HUES64 (cell line): ENCODE results near the gene GFPT2.

Experiments
- H3K27ac ChIP-seq: 2 replicates; pipeline ENCODE4 v1.7.0; 2013; ENCODE audit warnings: low read depth, low read length, inconsistent platforms
- H3K27me3 ChIP-seq: 2 replicates; pipeline ENCODE4 v1.6.1; 2013; ENCODE audit warnings: mild to moderate bottlenecking, low read length; ENCODE audit not compliant: insufficient read depth
- H3K36me3 ChIP-seq: 2 replicates; pipeline ENCODE4 v1.6.1; 2013; ENCODE audit warnings: mild to moderate bottlenecking, low read length; ENCODE audit not compliant: insufficient read depth
- H3K4me1 ChIP-seq: 2 replicates; pipeline ENCODE4 v1.6.1; 2013; ENCODE audit warnings: mild to moderate bottlenecking, low read length, moderate library complexity; ENCODE audit not compliant: insufficient read depth
- H3K4me3 ChIP-seq: 2 replicates; pipeline ENCODE4 v1.5.1; 2013; ENCODE audit warnings: mild to moderate bottlenecking, low read length, moderate library complexity
- H3K9ac ChIP-seq: 2 replicates; pipeline ENCODE4 v1.6.1; 2013; ENCODE audit warnings: mild to moderate bottlenecking, low read depth, low read length
- H3K9me3 ChIP-seq: 2 replicates; pipeline ENCODE4 v1.6.1; 2013; ENCODE audit warnings: low read depth, low read length; ENCODE audit not compliant: insufficient read depth
- WGBS: fragments of 150-250, 120-280 bp; methylation state at CpG from one replicate; pipeline ENCODE4 v1.1.7; 2013; ENCODE audit warnings: missing lambda C conversion rate; 5-methylcytosine and 5-hydroxymethylcytosine counted together

Gene GFPT2

DNA sequence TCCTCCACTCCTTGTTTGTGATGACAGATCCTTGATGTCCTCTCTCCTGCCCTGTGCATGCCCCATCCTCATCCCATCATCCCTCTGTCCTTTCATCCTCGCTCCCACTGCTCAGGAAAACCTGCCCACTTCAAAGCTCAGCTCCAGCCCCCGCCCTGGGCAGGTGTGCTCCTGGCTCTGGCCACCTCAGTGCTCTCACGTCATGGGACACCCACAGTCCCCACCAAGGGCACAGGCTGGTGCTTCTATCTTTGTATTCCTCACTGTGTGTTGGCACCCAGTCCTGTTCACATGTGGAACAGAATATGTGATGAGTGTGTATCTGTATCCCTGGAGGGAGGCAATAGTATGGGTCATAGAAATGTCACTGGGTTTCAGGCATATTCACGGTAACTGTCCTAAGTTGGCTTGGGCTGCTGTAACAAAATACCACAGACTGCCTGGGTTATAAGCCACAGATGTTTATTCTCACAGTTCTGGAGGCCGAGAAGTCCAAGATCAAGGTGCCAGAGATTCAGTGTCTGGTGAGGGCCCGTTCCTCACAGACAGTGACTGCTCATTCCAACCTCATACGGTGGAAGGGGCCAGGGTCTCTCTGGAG is 13.5 kb downstream of the GFPT2 start:
- Histone ChIP-seq H3K36me3 (peaks cover 39% of the 10 kb centered on the region), H3K4me3 (no peak overlapping the region), H3K9ac (no peak overlapping the region), H3K9me3 (no peaks in the 10 kb centered on the region), H3K27ac (no peak overlapping the region), H3K27me3 (no peaks in the 10 kb centered on the region), H3K4me1 (peaks cover 39% of the 10 kb centered on the region)
- WGBS = 95% methylated on average over 7 of the region's 7 CpGs

DNA sequence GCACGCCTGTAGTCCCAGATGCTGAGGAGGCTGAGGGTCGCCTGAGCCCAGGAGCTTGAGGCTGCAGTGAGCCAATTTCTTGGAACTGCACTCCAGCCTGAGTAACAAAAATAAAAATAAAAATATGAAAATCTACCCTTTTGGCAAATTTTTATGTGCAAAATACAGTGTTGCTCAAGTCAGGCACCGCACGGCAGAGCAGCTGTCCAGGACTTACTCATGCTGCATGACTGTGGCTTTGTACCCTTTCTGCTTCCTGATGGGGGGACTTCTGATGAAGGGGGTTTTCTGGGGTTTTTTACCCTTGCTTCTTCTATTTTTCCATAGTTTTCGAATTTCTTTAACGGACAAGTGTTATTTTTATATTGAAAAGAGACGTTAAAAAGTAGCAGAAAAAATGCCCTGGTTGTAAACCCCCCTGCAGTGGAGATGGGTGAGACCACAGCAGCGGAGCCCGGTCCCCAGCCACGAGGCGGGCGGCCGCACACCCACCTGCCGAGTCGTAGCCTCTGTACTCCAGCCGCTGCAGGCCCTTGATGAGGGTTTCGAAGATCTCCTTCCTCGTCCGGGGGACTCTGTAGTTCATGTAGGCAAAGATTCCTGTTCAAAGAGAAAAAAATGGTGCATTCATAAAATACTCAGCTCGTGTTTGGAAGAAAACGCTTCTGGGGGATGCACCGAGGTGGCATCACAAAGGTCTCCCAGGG is 15.0 kb downstream of the GFPT2 start:
- no peak overlapping the region for H3K9ac ChIP-seq
- H3K27ac ChIP-seq = no peak overlapping the region
- peaks cover 24% of the 10 kb centered on the region for H3K4me1 ChIP-seq
- 96% methylated on average over 22 of the region's 22 CpGs for WGBS
- no peaks in the 10 kb centered on the region for H3K27me3 ChIP-seq
- no peak overlapping the region for H3K4me3 ChIP-seq
- H3K9me3 ChIP-seq = no peaks in the 10 kb centered on the region
- H3K36me3 ChIP-seq = peaks cover 54% of the 10 kb centered on the region

DNA sequence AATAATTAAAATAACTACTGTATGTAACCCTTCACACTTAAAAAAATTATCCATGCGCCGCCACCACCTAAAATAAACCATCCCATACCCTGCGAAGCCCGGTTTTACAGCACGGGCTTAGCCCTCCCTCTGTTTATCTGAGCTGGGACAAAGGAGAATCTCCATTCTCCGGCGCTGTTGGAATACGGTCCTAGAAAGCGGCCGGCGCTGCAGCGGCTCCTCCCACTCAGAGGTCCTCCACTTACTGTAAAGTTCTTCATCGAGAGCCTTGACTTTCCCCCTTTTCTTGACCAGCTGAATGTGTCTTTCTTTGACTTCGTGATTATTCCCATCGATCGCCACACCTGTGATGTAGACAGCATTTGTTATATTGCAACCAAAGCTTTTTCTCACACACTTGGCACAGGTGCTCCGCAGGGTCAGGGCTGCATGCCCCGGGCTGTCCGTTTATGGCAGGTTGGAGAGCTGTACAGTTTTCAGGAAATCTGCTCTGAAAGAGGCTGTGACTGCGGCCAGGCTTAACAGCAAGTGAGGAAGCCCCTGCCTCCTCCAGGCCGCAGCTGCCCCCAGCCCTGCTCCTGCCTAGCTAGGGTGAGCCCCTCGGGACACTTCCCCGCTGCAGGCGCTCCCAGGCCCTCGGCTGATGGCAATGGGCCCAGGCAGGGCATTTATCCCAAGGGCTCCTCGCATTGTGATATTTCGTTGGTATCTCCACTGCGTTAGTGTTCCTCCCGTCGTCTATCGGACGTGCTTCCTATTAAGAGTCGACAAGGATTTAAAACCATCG is 16.7 kb downstream of the GFPT2 start:
- peaks cover 58% of the 10 kb centered on the region for H3K36me3 ChIP-seq
- H3K9me3 ChIP-seq = no peaks in the 10 kb centered on the region
- no peaks in the 10 kb centered on the region for H3K27me3 ChIP-seq
- no peak overlapping the region for H3K9ac ChIP-seq
- peaks cover 13% of the 10 kb centered on the region for H3K4me1 ChIP-seq
- 95% methylated on average over 34 of the region's 34 CpGs for WGBS
- H3K4me3 ChIP-seq = no peak overlapping the region
- no peak overlapping the region for H3K27ac ChIP-seq

DNA sequence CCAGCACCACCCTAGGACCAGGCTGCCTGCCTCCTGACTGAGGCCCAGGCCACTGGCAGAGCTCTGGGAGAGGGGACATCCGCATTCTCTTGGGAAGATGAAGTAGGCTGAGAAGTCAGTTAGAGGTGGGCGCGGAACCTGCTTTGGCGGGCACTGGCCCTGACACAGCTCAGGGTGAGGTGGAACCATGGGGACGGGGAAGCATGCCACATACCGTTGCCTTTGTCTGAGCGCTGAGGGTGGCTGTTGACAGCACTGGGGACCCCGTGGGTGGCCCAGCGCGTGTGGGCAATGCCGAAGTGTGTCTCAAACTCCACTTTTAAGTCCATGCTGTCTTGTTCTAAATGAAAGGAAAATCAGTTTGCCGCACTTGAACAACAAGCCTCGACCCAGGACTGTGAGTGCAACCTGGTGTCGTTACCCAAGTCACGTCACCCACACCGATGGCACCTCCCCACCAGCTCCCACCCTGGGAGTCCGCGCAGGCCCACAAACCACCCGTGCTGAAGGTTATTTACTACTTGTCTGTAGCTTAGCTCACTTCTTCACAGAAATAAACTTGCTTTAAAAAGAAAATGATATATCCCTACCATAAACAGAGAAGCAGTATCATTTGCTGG is 17.4 kb downstream of the GFPT2 start:
- Histone ChIP-seq H3K36me3 (peaks cover 64% of the 10 kb centered on the region), H3K4me1 (peaks cover 13% of the 10 kb centered on the region), H3K27me3 (no peaks in the 10 kb centered on the region), H3K9ac (no peak overlapping the region), H3K4me3 (no peak overlapping the region), H3K9me3 (no peaks in the 10 kb centered on the region), H3K27ac (no peak overlapping the region)
- WGBS = 98% methylated on average over 19 of the region's 19 CpGs

DNA sequence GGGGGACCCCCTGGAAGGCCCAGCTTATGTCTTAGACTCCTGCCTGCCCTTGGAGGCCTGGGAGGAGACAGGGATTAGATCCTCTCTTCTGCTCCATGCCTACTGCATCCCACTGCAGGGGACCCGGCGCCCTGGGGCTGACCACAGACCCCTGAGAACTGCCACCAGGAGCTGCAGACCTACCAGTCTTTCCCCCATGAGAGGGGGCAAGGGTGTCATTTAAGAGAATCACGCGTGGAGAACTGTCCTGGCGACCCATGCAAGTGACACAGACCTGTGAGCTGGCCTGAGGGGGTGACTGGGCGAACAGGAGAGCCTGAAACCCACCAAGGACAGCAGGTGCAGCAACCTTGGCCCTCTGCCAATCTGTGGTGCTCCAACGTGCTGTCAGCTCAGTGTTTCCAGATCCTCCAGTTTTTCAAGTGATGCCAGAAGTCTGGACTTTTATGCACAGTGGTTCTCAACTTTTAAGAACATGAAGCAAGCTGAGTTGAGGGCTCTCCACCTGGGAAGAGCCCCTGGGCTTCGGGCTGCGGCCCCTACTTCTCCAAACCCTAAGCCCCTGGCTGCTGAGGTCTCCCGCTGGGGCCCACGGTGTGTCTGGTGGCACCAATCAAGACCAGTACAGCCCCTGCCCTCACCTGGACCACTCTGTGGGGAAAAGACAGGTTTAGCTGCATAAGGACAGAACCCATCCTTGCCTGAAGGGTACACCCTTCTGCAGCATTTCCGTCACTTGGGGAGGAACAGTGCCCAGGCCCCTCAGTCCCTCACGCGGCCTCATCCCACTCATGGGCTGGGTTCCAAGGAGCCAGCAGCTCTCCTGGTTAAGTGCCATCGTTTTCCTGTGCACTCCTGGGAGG is 18.2 kb downstream of the GFPT2 start:
- 96% methylated on average over 15 of the region's 15 CpGs for WGBS

DNA sequence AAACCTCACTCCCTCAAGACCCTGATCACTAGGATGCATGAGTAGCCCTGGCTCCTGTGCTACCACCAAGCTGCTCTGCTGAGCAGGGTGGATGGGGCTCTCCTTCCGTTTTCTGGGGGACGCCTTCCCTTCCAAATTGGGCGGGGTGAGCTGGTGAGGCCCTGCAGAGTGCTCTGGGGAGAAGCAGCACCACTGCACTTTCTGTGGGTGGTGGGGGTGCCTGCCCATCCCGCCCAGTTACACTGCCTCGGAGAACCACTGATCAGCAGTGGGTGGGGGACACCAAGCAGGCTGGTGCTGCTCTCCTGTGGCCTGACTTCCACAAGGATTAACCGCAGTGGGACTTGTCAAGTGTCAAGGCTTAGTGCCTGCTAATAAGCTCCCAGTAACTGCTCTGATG is 19.0 kb downstream of the GFPT2 start:
- Histone ChIP-seq H3K4me3 (no peak overlapping the region), H3K4me1 (peaks cover 18% of the 10 kb centered on the region)
- WGBS = 96% methylated on average over 6 of the region's 6 CpGs

More for the DNA sequence above, 18.2 kb downstream of the GFPT2 start:
- Histone ChIP-seq H3K9me3 (no peaks in the 10 kb centered on the region), H3K4me3 (no peak overlapping the region), H3K27me3 (no peaks in the 10 kb centered on the region), H3K9ac (no peak overlapping the region), H3K27ac (no peak overlapping the region), H3K4me1 (peaks cover 18% of the 10 kb centered on the region), H3K36me3 (peaks cover 72% of the 10 kb centered on the region)

DNA sequence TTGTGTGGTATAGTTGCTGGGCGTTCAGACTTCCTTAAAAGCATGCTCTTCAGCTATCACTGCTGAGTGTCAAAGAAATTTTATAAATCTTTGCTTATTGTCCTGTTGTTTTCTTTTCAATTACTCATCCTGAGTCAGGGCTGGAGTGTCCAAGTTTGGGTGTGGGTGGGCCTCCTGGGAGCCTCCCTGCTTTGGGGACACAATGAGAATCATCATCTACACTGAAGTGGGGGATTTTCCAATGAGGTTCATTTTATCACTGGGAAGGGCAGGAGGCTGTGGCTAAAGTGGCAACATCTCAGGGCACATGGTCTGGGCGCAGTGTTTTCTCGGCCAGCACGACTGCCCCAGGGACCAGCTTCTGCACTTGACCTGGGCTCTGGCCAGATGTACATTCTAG is 19.5 kb downstream of the GFPT2 start:
- peaks cover 18% of the 10 kb centered on the region for H3K4me1 ChIP-seq
- no peaks in the 10 kb centered on the region for H3K9me3 ChIP-seq
- H3K27ac ChIP-seq = 0 out of 2 replicates have a peak overlapping the region, but pooled peaks have one; percentile 35
- no peaks in the 10 kb centered on the region for H3K27me3 ChIP-seq
- 93% methylated on average over 4 of the region's 4 CpGs for WGBS
- H3K36me3 ChIP-seq = peaks cover 83% of the 10 kb centered on the region
- no peak overlapping the region for H3K9ac ChIP-seq
- H3K4me3 ChIP-seq = no peak overlapping the region

More for the DNA sequence above, 19.0 kb downstream of the GFPT2 start:
- Histone ChIP-seq H3K36me3 (peaks cover 80% of the 10 kb centered on the region), H3K27ac (0 out of 2 replicates have a peak overlapping the region, but pooled peaks have one; percentile 35), H3K9ac (no peak overlapping the region), H3K9me3 (no peaks in the 10 kb centered on the region), H3K27me3 (no peaks in the 10 kb centered on the region)

DNA sequence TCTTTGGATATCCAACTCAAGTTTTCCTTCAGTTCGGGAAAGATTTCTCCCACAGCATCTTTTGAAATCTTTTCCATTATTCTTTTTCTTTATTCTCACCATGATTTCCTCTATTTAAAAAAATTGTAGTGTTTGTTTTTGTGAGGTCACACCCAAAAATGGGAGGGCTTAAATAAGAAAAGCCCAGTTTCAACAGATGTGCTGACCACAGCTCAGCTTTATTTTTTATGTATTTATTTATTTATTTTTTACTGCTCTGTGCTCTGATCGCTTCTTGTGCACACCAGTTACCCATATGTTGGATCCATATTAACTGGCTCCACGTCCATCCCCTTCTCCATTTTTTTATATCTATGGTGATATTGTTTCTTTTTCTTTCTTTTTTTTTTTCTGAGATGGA is 20.3 kb downstream of the GFPT2 start:
- no peak overlapping the region for H3K9ac ChIP-seq
- no peak overlapping the region for H3K4me3 ChIP-seq
- H3K4me1 ChIP-seq = peaks cover 18% of the 10 kb centered on the region
- H3K36me3 ChIP-seq = peaks cover 83% of the 10 kb centered on the region
- no peaks in the 10 kb centered on the region for H3K27me3 ChIP-seq
- no peaks in the 10 kb centered on the region for H3K9me3 ChIP-seq
- H3K27ac ChIP-seq = peak overlapping the region; percentile 67; the same call in 1 of the 2 replicates
- WGBS = 90% methylated on average over 1 of the region's 3 CpGs

DNA sequence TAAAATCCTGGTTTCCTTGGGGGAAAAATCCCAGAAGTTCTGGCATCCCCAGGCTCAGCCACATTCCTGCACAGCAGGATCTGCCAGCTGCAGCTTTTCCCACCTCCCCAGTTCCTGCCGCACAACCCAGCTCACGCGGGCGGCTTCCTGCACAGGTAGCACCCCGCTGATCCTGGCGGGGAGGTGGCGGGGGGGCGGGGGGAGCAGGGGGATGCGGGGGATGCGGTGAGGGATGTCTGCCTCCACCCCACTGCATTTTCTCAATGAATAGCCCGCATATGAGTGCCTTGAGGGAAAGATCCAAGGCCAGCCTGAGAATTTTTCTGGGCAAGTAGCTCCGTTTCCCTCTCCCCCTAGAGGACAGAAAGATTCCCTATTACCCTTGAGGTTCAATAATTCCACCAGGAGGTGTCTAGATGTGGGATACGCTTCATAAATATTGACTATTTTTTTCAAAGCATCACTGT is 21.1 kb downstream of the GFPT2 start:
- 9% methylated on average over 3 of the region's 13 CpGs for WGBS
- H3K9ac ChIP-seq = peak overlapping the region; percentile 87
- no peaks in the 10 kb centered on the region for H3K27me3 ChIP-seq
- no peaks in the 10 kb centered on the region for H3K9me3 ChIP-seq
- H3K4me1 ChIP-seq = peaks cover 18% of the 10 kb centered on the region
- peak overlapping the region; percentile 100 for H3K27ac ChIP-seq
- peak overlapping the region; percentile 39 for H3K4me3 ChIP-seq
- peaks cover 85% of the 10 kb centered on the region for H3K36me3 ChIP-seq

DNA sequence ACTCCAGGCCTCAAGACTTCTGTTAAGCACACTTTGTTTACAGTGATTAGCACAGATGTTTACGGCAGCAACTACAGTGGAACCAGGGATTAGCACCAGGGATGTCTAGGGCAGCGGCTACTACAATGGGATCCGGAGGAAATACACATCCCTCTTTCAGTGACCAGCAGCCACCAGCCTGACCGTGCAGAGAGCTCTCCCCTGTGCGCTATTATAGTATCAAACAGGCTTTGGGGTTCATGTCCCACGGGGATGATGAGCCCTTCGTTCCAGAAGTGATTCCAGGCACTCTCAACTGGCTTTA is 21.5 kb downstream of the GFPT2 start:
- Histone ChIP-seq H3K36me3 (peaks cover 86% of the 10 kb centered on the region), H3K4me1 (peaks cover 18% of the 10 kb centered on the region)
- 18% methylated on average over 7 of the region's 7 CpGs for WGBS

More for the DNA sequence above, 21.5 kb downstream of the GFPT2 start:
- H3K27ac ChIP-seq = peak overlapping the region; percentile 100
- peak overlapping the region; percentile 39 for H3K4me3 ChIP-seq
- peak overlapping the region; percentile 87 for H3K9ac ChIP-seq
- H3K9me3 ChIP-seq = no peaks in the 10 kb centered on the region
- no peaks in the 10 kb centered on the region for H3K27me3 ChIP-seq
